Inflammatory macrophage treated with lipopolysaccharide for 4 hours (primary cell): ENCODE data around the gene HLF.

Experiments used
- DNase-seq: peaks from one replicate; pipeline ENCODE4 v3.0.0-alpha.2; 2020

Gene HLF

DNA sequence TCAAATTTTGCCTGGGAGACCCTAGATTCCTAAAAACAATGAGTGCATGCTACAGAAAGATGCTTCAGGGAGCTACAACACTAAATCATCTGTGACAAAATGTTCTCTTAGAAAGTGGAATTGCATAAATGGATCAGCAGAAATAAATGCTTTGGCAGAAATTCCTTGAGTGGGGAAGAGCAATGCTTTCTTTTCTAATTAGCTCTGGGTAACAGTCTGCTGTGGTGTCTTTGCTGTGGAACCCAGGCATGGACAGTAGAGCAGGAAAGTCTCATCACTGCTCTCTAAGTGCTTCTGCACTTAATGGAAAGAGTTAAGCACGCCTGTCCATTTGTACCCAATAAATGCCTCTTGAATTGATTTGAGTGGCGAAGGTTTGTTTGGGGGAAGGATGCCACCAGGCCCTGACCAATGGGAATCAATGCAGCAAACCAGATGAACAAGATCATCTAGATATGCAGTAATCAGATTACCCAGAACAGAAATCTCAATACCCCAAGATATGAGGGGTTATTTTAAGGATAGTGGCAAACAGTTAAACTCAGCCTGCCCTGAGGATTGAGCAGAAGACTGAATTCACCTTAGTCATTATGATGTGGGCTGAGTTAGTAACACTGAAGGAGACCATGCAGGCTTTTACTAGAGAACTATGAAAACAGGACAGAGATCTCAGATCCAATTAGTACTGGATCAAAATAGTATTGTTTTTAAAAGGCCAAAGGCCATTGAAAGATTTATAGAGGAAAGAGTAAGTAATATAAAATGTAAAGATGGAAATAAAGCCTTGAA is 13.6 kb downstream of the HLF start:
- DNase-seq, result no peak

DNA sequence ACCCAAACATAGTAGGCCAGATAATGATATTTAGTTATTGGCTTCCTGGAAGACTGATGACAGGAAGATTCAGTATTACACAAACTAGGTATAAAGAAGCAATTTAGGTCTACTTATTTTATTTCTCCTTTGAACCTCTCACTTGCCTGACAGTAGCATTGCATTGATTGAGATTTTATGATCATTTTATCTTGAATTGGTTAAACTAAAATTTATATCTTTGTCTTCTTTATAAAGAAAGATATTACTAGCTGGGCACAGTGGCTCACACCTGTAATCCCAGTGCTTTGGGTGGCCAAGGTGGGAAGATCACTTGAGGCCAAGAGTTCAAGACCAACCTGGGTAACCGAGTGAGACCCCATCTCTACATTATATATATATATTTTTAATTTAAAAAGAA is 14.4 kb downstream of the HLF start:
- no peak for DNase-seq

GRCh38 chr17:55279788-55280187 is 15.0 kb downstream of the HLF start:
- DNase-seq, result no peak

DNA sequence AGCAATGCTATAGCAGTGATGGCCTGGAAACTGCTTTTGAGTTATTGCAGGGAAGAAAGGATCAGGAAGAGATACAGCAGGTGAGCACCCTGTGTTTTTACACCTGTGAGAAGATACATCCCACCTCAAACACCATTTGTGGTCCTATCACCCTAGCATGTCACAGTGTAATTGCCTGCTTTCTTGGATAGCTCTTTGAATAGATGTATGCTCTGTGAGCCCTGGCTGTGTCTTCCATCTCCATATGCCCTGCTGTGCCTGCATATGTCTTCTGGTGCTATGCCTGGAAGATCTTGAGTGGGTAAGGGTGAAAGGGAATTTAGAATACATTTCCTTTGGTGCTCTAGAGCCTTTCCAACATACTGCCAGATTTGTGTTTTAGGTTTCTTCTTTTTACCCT is 15.5 kb downstream of the HLF start:
- DNase-seq, result no peak

DNA sequence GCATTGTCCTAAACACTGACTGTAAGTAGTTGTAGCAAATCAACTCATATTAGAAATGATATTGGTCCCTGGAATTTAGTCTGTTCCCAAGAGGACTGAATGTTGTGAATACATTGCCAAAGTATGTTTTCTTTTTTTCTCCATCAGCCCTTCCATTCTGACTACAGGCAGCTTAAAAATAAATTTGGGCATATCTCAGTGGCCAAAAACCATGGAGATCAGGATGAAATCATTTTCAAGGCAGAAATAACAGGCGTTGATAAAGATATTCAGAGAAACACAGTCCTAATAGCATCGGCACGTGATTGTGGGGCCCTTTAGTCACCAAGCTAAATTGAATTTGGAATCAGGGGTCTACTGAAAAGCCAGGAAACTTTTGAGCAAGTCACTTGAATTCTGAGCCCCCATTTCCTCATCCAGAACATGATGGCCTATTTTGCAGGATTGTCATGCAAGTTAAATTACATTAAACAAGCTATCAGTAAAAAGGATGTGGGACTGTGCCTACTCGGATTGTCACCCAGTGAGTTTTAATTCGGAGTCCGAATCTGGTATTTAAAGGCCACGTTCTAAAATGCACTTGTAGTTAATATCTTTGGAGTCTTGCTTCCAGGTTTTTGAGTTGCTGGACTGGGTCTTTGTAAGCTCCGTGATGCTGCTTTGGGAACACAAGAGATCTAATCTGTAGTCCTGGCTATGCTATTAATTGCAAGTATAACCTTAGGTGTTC is 17.1 kb downstream of the HLF start:
- no peak for DNase-seq

- no peak for DNase-seq
Observed at GRCh38 chr17:55282379-55282702, 17.6 kb downstream of the HLF start.

GRCh38 chr17:55282741-55283140 is 18.0 kb downstream of the HLF start:
- no peak for DNase-seq

- DNase-seq, result no peak
Observed at GRCh38 chr17:55283256-55283965, 18.7 kb downstream of the HLF start.

GRCh38 chr17:55284001-55284884 is 19.5 kb downstream of the HLF start:
- no peak for DNase-seq

GRCh38 chr17:55284944-55285339 is 20.2 kb downstream of the HLF start:
- DNase-seq, result no peak

DNA sequence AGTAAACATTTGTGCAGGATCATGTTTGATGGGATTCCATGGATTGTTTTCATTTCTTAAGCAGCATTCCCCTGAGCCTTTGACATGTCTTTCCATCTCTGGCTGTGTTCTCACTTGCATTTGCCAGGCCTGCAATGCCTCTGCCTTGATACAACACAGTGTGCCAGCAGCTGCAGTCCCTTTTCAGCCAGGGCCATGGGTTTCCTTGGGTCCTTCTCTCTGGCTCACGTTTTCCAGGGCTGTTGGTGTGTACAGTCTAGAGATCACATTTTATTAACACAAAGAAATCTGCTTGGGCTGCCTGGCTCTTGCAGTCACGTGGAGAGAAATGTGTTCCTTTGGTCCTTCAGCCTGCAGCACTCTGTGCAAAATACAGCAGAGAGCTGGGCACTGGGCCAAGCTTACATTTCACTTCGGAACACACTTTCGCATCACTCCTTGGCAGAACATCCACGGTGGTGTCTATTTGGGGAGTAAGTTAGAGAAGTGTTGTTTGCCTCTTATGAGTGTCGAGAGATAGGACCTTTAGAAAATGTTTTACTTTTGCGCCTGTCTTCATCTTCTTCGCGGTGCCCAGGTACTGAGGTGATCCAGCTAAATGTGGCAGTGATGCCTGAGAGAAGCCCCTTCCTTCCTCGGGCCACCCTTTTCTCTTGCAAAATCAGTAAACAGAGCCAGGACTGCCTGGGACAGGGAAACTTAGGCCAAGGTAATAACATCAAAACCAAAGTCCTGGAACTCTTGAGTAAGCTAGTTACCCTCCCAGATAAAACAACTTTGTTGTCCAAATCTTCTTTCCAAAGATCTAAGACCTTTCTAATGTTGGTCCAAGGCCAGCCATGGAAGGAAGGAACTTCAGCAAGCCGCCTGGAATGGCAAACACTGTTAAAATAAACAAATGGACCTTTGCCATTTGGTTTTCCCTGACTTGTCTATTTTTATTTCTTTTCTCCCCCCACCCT is 20.9 kb downstream of the HLF start:
- DNase-seq, result no peak

GRCh38 chr17:55286681-55287589 is 22.2 kb downstream of the HLF start:
- no peak for DNase-seq

DNA sequence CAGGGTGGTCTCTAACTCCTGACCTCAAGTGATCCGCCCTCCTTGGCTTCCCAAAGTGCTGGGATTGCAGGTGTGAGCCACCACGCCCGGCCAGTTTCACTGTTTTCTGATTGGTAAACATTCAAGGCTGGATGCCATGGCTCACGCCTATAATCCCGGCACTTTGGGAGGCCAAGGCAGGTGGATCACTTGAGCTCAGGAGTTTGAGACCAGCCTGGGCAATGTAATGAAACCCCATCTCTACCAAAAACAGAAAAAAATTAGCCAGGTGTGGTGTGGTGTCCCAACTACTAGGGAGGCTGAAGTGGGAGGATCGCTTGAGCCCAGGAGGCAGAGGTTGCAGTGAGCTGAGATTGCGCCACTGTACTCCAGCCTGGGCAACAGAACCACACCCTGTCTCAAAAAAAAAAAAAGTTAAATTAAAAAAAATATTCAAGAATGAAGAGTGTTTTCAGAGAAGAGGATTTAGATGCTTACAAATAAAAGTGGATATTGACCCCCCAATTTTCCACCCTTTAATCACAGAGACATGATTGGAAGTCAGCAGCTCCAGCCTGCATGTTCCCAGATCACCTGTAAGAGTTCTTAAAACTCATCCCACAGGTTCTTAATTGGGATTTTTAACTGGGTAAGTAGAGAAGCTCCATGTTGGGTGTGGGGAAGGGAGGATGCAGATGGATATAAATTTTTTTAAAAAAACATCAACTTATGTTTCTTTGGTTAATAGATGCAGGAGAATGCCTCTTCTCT is 23.8 kb downstream of the HLF start:
- DNase-seq, result no peak

DNA sequence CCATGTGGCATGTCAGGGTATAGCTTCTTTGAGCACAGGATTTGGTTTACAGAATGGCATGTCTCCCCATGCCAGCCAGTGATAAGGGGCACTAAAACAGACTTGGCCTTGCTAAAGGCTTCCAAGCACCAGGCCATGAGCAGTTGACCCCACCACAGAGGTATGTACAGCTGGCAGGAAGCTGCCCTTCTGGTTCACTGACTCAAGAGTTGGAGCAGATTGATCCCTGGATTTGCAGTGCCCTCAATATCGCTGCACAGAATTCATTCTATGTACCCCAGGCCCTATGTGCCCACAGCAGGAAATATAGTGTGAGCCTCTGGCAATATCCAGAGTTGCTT is 24.3 kb downstream of the HLF start:
- DNase-seq, result no peak

GRCh38 chr17:55289978-55290377 is 25.2 kb downstream of the HLF start:
- no peak for DNase-seq

GRCh38 chr17:55290492-55291113 is 25.8 kb downstream of the HLF start:
- no peak for DNase-seq

DNA sequence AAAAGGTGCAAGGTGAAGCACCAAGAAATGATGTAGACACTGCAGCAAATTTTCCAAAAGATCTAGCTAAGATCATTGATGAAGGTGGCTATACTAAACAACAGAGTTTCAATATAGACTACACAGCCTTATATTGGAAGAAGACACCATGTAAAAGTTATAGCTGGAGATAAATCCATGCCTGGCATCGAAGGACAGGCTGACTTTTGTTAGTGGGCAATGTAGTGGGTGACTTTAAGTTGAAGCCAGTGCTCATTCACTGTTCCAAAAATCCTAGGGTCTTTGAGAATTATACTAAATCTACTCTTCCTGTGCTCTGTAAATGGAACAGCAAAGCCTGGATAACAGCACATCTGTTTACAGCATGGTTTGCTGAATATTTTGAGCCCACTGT is 26.4 kb downstream of the HLF start:
- DNase-seq, result no peak

DNA sequence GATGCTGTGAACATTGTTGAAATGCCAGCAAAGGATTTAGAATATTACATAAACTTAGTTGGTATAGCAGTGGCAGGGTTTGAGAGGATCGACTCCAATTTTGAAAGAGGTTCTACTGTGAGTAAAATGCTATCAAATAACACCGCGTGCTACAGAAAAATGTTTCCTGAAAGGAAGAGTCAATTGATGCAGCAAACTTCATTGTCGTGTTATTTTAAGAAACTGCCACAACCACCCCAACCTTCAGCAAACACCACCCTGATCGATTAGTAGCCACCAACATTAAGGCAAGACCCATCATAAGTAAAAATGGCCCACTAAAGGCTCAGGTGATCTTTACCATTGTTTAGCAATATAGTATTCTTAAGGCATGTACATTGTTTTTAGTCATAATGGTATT is 27.3 kb downstream of the HLF start:
- DNase-seq, result no peak

DNA sequence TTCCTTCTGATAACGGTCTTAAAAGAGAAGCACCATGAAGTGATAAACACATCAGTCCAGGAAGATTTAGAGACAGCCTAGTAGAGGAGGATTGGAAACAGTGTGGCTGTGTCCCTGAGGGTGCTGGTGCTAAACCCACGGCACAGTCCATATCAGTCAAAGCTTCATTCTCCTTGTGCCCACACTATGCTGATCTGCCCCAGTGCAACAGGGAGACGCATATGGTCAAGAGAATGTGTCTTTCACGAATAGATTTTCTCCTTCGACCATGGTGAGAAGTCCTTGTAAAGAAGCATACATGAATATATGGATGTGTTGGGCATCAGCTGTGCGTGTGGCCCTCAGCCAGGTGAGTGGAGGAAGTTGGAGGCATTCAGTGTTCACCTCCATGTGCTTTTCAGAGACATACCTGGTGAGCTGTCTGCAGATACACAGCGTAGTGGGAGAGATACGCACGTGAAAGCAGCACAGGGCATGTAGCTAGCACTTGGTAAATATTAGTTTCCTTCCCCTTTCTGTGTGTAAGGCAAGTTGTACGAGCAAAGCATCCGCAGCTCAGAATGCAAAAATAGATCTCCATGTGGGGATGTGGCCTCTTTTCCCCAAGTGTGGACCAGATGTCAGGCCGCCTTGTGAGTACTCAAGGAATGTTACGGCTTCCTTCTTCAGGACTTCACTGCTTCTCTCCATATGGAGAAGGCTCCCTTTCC is 29.4 kb downstream of the HLF start:
- peak; percentile 0 for DNase-seq
